DMS153 (cell line): ENCODE measurements around the gene HSF2BP.
"Not testable (repeated sequence)": the region's sequence is repeated elsewhere in the genome, so short reads cannot be mapped to it uniquely, and the experiment has no call there.

Experiments
- DNase-seq: peaks from one replicate; lab custom pipeline; 2025; lab: John Stamatoyannopoulos, UW

HSF2BP gene

DNA sequence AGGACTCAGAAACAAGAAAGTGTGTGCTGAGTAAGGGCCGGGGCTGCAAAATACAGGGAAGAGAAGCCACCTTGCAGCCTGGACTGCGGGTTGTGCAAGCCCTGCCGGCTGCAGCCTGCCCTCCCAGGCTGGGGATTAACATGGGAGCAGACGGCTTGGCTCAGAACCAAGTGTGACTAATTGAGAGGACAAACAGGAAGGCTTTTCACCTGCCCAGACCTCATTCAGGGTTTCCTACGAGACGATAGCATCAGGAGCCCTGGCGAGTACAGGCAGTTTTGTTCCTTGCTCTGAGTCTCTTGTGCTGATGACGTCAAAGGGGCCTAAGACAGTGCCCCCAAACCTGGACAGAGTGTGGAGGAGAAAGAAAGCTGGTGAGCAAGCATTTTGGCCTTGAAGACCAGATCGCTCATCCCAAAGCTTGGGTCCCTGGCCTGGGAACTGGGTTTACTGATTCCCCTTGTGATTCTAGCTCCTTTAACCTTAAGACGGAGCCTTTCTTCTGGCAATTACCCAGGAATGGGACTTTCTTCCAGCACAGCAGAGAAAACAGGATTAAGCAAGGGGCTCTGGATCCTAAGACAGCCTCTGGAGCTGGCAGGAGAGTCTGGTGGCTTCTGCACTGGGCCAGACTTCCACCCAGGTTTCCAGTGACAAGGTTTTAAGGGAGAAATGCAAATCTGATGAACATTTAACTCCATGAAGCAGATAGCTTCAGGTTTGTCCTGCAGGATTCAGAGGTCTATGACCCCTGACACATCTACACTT is 142.2 kb downstream of the HSF2BP start:
- not testable (repeated sequence) for DNase-seq

DNA sequence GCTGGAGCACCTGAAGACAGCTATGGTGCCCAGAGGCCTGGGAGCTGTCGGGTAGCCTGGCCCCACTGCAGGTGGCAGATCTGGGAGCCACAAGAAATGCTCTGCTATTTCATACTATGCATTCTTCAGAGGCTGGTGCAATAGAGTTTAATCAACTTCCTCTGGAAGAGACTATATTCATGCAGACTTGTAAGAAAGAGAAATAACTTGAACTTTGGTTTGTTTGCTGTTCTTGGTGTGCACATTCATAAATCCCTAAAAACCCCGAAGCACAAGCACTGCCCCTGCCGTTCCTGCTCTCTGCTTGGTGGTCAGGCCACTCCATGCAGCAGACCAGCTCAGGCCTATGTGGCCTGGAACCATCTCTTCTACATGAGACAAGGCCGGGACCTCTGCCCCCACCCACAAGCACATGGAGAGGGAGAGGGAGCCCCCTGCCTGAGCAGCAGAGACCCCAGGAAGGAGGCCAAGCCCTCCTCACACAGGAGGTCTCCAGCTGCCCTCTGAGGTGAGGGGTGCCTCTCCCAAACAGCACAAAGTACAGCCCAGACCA is 142.9 kb downstream of the HSF2BP start:
- not testable (repeated sequence) for DNase-seq

DNA sequence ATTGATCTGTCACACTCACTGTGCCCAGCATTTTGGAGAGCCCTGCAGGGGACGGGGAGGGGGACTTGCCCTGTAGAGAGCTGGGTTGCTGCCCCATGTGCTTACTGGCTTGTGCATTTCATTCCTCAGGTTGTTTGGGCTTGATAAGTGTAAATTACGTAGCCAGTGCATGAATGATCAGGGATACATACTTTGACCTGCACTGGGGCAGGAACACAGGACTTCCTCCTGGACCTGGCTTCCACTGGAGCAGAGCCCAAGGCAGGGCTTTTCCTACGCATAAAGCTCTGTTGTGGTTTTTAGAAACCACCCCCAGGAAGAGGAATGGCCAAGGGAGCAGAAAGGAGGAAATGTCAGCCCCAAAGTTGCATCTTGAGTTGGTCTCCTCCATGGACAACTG is 144.5 kb downstream of the HSF2BP start:
- DNase-seq: not testable (repeated sequence)

DNA sequence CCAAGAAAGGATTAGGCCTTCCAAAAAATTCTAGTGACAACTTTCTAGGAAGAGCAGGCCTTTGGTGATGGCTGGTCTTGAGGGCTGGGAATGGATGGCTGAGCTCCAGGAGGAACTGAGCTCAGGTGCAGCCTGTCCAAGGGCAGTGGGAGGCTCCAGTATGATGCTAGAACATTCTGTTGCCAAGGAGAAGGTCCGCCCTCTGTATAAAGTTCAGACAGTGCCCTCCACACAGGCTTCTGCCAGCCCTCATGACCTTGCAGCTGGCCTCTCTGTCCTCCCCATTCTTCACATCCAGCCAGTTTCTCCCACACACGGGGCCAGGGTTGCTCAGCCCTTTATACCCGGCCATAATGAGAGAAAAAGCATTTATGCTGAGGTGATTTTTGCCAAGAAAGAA is 146.3 kb downstream of the HSF2BP start:
- DNase-seq: not testable (repeated sequence)

DNA sequence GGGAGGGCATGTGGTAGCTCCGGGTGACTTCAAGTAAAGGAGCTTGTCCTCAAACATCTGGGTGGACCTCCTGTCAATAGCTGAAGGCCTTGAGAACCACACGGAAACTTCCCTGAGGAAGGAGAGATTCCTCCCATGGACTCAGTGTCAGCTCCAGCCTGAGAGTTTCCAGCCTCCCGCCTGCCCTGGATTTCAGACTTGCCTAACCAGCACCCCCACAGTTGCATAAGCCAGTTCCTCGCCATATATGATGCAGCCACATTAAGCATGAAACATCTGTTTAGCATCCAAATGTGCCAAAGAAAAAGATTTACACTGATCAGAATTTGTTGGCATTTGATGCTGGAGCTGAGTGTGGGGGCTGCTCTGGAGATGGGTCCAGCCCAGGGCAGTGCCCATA is 148.1 kb downstream of the HSF2BP start:
- not testable (repeated sequence) for DNase-seq

DNA sequence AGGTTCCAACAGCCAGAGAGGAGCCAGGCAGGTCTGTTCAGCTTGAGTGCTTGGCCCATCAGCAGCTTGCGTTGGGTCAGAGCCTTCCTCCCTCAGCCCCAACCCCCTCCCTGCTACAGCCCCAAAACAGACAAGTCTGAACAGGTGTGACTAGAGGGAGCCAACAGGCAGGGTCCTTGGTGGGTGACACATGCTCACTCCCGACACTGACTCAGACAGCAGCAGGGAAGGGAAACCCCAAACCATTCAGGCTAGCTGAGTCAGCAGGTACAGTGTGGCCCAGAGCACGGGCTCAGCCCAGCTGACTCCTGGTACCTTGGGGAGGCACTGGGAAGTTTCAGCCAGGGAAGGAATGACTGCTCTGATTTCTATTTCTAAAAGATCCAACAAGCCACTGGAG is 148.6 kb downstream of the HSF2BP start:
- not testable (repeated sequence) for DNase-seq

DNA sequence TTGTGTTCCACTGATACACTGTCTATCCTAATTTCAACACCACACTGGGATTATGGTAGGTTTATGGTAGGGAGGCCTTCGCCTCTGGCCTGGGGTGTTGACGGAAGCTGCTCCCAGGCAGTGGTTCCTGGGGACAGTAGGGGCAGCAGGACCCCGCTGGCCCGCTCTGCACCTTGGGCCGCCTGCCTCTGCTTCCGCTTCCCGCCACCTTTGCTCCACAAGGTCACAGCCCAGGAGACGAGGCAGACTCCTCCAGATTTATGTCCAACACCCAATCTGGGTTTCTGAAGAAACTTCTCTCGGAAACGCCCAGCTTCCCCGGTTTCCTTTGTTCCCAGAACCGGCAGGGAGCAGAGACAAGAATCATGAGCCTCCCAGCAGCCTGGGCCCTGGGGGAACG is 155.4 kb downstream of the HSF2BP start:
- DNase-seq: not testable (repeated sequence)

DNA sequence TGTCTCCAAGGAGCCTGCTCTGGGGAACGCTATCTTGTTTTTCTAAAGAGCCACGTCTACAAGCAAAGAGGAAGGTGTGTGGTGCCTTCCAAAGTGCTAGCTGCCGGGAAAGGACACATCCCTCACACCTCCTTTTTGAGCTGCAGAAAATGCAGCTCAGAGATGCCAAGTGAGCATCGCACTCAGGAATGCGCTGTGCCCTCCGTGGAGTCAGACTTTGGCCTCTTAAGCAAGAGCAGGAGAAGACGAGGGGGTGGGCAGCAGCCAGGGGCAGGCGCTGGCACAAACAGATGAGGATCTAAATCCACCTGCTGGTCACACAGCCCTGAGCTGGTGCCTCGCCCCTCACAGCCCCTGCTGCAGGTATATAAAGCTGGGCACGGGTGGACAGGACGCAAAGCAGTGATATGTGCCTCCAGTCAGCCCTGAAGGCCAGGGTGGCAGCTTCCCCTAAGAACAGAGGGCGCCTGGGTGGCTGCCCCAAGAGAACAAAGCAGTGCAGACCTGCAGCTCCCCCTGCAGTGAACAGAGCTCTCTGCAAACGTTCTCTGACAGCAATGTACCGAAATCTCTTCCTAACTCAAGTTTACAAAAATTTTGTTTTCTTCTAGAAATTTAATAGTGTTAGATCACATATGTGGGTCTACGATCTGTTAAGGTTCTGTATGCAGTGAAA is 156.1 kb downstream of the HSF2BP start:
- not testable (repeated sequence) for DNase-seq

DNA sequence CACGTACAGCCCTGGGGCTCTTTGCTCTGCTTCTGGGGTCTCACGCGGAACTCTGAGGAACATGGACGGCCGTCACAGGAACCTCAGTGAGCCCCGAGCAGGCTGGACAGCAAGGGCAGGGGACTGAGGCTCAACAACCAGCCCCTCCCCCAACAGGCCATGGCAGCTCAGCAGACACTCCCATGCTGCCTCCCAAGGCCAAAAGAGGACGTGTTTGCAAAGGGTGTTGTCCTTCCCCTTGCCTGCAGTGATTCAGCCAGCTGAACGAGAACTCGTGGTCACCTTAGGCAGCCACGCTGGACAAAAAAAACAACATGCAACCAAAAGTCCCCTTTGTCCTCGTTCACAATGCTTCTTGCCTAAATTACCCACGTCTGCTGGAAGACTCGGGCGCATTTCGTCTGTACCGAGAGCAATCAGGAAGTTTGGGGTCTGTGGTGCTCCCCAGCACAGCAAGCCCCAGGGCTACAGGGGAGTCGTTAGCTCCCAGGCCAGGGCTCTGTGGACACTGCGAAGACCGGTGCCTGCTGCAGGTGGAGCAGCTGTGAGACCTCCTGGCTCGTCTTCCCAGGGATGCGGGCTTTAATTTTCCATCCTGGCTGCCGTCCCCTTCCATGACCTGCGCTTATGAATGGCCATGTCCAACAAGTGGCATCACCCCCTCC is 156.7 kb downstream of the HSF2BP start:
- not testable (repeated sequence) for DNase-seq

DNA sequence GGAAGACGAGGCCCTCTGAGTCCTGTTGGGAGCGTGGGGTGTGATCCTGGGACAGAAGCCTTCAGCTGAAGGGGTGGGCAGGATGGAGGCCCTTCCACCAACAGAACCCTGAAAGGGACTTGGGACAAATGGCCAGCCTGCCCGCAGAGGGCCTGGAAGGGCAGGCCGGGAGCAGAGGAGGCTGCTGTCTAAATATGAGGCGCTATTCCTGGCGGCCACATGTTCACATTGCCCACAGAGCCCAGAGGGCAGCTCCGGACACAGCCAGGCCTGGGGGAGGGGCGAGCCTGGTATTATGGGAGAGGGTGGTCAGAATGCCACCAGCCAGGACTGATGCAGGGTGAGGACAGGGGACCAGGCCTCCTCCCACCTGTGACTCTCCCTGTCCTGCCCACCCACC is 160.4 kb downstream of the HSF2BP start:
- not testable (repeated sequence) for DNase-seq

DNA sequence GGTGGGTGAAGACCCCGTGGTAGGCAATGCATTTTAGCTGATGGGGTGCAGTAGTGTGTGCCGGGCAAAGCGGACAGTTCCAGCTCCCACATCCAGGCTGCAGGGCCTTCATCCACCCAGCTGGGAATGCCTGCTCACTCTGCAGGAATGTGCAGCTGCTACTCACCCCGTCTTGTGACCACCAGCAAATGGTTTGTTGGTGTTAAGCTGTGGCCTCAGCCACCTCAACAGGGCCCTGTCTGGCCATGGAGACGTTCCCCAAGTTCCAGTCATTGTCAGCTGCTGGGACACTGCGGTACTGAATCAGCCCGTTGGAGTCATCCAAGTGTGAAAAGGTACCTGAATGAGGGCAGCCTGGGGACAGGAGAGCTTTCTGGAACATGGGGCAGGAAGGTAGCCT is 161.2 kb downstream of the HSF2BP start:
- not testable (repeated sequence) for DNase-seq

DNA sequence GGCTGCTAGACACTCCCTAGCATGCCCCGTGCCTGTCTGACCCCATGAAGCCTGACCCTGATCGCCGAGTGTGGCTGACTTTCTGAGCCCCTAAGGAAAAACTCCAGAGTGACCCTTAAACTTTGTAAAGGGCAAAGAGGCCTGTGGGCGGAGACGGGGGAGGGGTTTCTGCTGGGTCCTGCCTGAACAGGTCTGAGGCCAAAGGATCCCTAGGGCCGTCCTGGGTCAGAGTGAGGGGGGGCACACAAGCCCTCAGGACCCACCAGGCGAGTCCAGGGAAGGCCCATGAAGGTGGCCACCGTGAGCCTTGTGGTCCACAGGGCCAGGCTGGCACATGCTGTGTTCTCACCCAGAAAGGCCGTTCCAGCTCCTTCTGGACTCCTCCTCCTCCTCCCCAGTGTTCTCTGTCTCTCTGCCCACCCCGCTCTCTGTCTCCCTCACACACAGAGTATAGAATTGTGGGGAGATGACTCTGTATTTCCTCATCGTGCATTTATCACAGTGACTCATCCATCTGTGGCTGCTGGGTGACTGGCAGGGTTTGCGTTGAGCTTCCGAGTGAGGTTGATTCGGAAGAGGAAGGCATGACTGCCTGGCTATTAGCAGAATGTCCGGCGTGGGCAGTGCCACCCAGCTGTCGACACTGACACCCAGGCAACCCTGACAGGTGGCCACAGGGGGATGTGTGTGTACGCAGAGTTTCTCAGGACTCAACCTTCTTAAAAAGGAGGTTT is 164.8 kb downstream of the HSF2BP start:
- DNase-seq: not testable (repeated sequence)

DNA sequence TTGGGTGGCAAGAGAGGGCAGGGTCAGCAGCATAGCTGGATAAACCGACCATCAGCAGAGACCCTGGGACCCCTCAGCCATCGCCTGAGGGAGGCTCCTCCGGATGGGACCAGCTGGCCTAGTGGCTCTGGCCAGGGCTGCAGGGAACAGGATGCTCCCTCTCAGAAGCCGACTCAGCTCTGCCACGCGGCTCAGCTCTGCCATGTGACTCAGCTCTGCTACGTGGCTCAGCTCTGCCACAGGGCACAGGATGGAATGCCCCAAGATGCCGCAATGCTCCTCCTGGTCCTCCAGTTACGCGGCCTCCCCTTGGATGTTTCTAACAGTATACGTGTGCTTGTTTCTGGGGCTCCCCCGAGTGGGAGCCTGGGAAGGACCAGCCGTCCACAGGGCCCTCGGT is 165.8 kb downstream of the HSF2BP start:
- not testable (repeated sequence) for DNase-seq

DNA sequence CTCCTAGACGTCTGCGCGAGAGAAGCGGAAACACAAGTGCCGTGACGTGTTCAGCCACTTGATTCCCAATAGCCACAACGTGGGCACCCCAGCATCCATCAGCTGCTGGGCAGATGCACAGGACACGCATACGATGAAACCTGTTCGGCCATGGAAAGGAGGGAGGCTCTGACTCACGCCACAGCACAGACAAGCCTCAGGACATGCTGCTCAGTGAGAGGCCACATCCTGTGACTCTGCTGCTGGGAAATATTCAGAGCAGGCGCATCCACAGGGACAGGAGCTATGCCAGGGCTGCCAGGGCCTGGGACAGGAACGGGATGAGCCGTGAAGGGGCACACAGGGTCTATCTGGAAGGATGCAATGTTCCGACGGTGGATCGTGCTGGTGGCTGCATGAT is 171.1 kb downstream of the HSF2BP start:
- DNase-seq: not testable (repeated sequence)

DNA sequence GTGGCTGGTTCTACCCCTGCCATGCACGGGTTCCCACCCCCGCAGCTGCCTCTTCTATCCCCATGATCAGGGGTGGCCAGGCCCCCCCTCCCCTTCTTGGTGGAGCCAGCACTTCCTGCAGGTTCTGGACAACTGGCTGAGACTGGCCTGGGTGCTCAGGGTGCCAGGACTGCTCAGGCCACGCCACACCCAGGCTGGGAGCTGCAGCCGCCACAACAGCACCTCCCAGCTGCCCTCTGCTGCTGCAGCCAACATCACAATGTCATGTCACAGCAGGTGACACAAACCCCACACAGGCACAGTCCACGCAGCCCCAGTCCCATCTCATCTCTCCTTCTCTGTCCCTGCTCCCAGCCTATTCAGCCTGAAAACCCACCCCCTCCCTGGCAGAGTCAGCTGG is 173.2 kb downstream of the HSF2BP start:
- DNase-seq: not testable (repeated sequence)

DNA sequence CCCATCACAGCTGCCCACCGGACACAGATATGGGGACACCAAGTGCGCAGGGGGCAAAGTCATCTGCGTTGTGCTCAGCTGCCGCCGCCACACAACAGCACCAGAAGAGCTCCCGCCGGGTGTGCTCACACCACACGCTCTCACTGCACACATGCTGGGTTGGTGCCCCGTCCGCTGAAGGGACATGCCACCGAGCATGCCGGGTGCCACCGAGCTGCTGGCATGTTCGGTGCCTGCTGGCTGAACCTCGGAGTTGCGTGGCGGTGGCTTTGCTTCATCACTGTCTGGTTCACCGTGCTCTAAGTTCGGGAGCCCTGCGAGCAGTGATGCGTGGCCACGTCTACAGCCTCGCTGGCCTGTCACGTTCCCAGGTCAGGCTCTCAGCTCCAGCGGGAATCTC is 174.3 kb downstream of the HSF2BP start:
- DNase-seq: not testable (repeated sequence)

DNA sequence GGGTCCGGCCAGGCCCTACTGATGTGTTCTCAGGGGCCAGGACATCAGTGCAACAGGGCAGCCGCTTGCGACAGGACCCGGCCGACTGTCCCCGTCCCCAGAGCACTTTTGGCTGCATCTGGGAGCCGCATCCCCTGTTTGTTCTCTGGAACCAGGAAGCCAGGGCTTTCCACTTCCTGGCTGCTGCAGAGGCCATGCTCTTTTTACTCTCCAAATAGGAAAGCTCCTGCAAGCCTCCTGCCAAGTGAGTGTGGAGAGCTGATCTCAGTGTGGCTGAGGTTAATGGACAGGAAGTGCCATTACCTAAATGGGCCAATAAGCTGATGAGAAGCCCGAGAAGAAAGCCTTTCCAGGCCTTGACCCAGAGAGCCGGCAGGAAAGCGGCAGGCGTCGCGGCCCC is 180.1 kb downstream of the HSF2BP start:
- not testable (repeated sequence) for DNase-seq
